Kidney glomerular epithelial cell (primary cell): Measurements from ENCODE around the gene PGBD2.
"Not testable (repeated sequence)": the region's sequence is repeated elsewhere in the genome, so short reads cannot be mapped to it uniquely, and the experiment has no call there.

Experiments used
- DNase-seq: peaks from one replicate; lab custom pipeline; 2025; lab: John Stamatoyannopoulos, UW

PGBD2 gene, protein sequence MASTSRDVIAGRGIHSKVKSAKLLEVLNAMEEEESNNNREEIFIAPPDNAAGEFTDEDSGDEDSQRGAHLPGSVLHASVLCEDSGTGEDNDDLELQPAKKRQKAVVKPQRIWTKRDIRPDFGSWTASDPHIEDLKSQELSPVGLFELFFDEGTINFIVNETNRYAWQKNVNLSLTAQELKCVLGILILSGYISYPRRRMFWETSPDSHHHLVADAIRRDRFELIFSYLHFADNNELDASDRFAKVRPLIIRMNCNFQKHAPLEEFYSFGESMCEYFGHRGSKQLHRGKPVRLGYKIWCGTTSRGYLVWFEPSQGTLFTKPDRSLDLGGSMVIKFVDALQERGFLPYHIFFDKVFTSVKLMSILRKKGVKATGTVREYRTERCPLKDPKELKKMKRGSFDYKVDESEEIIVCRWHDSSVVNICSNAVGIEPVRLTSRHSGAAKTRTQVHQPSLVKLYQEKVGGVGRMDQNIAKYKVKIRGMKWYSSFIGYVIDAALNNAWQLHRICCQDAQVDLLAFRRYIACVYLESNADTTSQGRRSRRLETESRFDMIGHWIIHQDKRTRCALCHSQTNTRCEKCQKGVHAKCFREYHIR

GRCh38 chr1:248906009-248906752 lies at the start of gene PGBD2:
Gene PGBD2, plus strand, starts transcription at chr1:248906235. Its CDS starts 7,628 bp downstream, at chr1:248913863.
- DNase-seq: peak; percentile 80

GRCh38 chr1:248857201-248857600 lies 48.8 kb upstream of the PGBD2 start:
- DNase-seq: no peak

GRCh38 chr1:248857749-248858095 lies 48.3 kb upstream of the PGBD2 start:
- no peak for DNase-seq

- DNase-seq: peak; percentile 62
Observed at GRCh38 chr1:248858096-248858890, 47.7 kb upstream of the PGBD2 start.

- DNase-seq: peak; percentile 87
Observed at GRCh38 chr1:248858891-248859889, 46.8 kb upstream of the PGBD2 start, which contains the start of gene ZNF692. Gene ZNF692, minus strand, starts transcription at chr1:248859085. Its CDS starts 776 bp downstream, at chr1:248858309.

DNA sequence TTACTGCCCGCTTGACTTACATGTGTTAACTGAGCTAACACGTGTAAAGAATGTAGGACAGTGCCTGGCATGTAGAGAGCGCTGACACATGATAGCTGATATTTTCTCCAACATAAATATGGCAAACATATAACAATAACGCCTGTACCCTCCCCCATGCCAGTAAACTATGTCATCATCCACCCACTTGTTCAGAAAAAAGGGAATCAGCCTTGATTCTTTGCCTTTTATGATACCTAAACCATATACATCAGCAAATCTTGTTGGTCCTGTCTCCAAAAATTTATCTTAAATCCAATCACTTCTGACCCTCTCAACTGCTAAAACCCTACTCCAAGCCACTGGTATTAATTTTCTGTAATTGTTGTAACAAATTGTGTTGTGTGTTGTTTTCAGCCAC lies 46.0 kb upstream of the PGBD2 start:
- no peak for DNase-seq

GRCh38 chr1:248861616-248862015 lies 44.4 kb upstream of the PGBD2 start:
- DNase-seq: peak; percentile 22

DNA sequence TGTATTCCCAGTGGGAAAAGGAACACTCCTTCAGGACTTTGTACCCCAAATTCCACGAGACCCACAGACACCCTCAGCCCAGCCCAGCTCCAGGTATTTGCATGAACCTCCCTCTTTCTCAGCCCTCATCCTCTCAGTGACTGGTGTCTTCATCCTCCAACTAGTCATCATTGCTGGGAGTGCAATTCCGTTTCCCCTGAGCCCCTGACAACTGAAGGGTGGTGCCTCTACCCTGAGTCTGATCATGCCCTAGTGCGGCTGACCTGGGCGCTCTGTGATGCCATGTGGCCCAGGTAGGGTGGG lies 43.4 kb upstream of the PGBD2 start:
- no peak for DNase-seq

GRCh38 chr1:248862998-248863881 lies 42.8 kb upstream of the PGBD2 start:
- DNase-seq: peak; percentile 31

DNA sequence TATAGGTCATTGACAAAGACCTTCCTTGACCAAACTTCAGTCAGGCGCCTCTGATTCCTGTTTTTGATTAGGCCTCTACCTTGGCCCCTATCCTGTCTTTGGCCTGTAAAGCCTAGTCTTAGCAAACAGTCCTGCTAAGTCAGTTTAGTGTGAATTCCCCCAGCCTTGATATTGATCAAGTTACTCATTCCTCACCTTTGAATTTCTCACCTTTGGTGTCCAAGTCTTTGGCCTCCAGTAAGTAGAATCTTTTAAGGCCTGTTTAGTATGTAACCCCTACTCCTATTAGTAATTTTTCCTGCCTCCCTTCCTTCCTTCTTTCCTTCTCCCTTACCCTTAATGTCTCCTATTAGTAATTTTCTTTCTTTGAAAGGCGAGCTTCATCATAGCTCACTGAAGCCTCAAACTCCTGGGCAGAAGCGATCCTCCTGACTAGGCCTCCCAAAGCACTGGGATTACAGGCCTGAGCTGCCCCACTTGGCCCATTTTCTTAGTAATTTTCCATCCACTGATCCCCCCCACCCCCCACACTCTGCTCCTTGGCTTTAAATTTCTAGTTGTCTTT lies 34.1 kb upstream of the PGBD2 start:
- DNase-seq: no peak

GRCh38 chr1:248872752-248873408 lies 33.2 kb upstream of the PGBD2 start:
- DNase-seq: peak; percentile 60

- DNase-seq: peak; percentile 94
Observed at GRCh38 chr1:248873409-248873992, 32.5 kb upstream of the PGBD2 start.

DNA sequence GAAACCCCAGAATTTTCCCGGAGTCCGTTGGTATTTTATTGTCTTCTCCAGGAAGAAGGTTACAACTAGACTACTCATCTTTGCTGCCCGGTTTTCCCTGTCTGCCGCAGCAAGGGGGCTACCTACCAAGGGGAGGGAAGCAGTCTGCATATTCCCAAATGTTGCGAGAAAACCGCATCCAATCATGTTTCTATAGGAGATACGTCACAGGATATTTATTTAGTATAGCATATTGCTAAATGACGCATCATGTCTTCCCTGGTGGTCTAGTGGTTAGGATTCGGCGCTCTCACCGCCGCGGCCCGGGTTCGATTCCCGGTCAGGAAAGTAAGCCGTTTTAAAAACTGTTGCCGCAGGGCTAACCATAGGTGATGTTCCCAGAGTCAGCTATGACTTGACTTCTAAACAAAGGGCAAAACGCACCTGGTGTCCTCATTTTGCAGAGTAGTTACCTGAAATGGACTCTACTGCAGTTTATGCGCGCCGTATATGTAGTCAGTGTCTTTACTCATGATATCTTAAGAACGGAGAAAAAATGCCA lies 32.0 kb upstream of the PGBD2 start:
- DNase-seq: peak; percentile 94

DNA sequence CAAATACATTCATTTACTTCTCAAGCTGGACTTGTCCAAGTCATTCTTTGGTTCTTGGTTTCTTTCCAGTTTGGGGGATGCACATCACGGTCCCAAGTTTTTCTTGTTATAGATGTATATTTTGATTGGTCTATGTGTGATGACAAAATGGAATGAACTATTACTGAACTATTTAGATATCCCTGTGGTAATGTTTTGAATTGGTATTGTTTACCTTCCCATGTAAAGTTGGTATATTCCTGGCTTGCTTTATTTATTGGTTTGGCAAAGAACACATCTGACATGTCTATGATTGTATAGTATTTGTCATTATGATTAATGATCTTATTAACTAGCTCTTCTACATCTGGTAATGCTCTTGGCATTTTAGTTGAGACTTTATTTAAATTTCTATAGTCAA lies 24.8 kb upstream of the PGBD2 start:
- no peak for DNase-seq

GRCh38 chr1:248882427-248882826 lies 23.6 kb upstream of the PGBD2 start:
- not testable (repeated sequence) for DNase-seq

GRCh38 chr1:248884632-248885295 lies 21.3 kb upstream of the PGBD2 start:
- DNase-seq: no peak

DNA sequence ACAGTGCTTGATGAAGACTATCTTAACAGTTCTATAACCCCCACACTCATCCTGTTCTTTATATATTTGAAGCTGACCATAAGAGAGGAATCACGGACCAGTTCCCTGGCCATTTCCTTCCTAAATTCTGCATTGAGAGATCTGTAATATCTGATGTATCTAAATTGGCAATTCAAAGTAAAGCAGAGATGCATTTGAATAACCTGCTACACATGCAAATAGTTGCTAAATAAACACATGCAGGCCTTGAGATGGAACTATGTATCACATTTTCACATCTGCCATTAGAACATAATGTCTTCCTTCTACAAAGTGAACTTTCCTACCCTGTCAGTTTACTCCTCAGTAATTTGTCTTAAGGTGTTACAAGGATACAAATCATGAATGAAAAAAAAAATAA lies 20.4 kb upstream of the PGBD2 start:
- no peak for DNase-seq
